NCI-H524 (cell line): ENCODE data around the gene PEX7.
"Not testable (repeated sequence)": the region's sequence is repeated elsewhere in the genome, so short reads cannot be mapped to it uniquely, and the experiment has no call there.

Source experiments
- DNase-seq, 2 experiments: peaks; one replicate each; lab custom pipeline; 2025; lab: John Stamatoyannopoulos, UW

PEX7 gene

DNA sequence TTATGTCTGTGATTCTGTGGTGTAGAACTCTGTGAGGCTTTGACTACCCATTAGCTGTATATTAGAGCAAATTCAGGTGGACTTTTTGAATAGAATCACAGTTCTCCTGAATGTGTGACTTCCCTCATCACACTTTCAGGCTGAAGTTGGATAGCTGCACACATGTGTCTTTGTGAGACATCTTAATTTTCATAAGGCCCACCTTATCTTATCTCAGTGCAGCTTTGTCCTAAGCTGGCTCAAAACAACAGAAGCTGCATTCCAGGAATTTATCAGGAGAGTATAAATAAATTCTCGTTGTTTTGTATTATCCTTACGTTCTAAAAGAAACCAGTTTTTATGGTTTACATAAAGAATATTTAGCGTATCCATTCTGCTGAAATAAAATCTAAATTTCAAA, 73.5 kb downstream of the PEX7 start:
- no peak for DNase-seq

DNA sequence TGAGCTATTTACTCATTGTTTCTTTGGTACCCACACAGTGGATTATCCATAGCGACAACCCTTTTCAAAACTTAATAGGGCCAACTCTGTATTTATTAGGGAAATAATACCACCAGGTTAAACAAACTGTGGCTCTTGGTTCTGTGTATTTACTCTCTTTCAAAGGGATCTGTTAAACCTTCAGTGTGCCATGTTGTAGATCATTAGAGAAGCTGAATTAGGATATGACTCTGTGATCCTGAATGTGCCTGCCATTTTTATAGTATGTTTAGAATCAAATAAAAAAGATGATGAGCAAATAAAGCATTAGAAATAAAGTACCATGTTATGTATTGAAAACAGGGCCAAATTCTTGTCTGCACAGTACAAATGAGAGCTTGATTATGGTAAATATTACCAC, 74.7 kb downstream of the PEX7 start:
- DNase-seq: no peak

DNA sequence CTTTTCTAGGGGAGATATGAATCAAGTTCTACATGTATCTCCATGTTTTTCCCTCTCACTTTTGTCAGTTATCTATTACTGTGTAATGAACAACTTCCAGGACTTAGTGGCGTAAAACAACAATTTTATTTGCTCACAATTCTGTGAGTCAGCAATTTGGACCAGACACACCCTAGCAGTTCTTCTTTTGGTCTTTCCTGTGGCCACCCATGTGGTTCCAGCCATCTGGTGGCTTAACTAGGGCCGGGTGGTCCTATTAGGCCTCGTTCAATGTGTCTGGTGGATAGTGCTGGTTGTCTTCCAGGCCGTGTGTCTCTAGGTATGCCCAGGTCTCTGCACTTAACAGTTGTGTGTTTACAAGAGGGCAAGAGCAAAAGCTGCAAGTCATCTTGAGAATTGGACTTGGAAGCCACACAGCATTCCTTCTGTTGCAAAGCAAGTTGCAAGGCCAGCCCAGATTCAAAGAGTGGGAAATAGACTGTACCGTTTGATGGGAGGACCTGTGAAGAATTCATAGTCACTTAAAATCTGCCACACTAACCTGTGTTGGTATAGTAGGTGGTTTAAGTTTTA, 78.9 kb downstream of the PEX7 start:
- DNase-seq: no peak

DNA sequence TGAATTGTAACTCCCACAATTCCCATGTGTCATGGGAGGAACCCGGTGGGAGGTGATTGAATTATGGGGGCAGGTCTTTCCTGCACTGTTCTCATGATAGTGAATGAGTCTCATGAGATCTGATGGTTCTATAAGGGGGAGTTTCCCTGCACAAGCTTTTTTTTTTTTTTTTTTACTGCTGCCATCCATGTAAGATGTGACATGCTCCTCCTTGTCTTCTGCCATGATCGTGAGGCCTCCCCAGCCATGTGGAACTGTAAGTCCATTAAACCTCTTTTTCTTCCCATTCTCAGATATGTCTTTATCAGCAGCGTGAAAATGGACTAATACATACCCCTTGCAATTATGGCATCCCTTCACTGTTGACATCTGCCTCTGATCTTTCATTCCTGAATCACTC, 82.1 kb downstream of the PEX7 start:
- not testable (repeated sequence) for DNase-seq

DNA sequence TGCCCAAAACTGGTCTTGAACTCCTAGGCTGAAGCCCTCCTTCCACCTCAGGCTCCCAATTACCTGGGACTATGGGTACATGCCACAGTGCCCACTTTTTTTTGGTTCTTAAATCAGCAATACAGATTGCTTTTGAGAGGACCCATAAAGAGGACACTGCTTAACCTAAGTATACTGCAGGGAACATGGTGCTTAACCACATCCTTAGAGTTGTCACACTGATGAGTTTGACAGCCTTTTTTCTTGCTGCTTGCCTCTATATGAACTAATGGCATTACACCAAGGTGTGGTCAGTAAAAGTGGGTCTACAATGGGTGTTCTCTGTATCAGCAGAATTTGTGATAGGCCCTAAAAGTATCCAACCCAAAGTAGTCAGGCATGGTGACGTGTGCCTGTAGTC, 92.6 kb downstream of the PEX7 start:
- no peak for DNase-seq

DNA sequence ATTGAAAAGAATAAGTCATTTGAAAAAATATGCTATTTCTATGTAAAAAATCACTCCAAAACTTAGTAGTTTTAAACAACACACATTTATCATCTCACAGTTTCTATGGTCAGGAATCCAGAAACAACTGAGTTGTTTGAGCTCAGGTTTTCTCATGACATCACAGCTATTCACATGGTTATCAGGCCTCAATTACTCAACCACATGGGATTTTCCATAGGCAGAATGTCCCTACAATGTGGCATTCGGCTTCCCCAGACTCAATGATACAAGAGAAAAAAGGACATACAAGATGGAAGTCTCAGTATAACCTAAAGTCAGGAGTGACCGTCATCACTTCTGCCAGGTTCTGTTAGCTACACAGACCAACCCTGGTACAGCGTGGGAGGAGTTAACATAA, 96.3 kb downstream of the PEX7 start:
- DNase-seq: no peak

DNA sequence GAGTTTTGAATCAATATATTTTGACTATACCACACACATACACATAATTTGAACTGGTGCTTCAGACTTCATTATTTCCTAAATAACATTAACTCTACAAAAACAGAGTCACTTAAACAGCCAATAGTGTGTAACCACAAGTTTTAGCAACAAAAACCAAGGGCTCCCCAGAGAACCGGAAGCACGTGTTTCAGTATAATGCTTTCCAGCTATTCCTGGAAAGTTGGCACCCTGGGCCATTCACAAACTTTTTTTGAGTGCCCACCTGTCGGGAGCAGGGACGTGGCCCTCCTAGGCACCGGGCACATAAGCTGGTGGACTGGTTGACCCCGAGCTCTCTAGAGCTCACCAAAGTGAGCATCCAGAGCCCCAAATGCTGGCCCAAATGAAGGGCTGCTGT, 97.8 kb downstream of the PEX7 start:
- DNase-seq: no peak

DNA sequence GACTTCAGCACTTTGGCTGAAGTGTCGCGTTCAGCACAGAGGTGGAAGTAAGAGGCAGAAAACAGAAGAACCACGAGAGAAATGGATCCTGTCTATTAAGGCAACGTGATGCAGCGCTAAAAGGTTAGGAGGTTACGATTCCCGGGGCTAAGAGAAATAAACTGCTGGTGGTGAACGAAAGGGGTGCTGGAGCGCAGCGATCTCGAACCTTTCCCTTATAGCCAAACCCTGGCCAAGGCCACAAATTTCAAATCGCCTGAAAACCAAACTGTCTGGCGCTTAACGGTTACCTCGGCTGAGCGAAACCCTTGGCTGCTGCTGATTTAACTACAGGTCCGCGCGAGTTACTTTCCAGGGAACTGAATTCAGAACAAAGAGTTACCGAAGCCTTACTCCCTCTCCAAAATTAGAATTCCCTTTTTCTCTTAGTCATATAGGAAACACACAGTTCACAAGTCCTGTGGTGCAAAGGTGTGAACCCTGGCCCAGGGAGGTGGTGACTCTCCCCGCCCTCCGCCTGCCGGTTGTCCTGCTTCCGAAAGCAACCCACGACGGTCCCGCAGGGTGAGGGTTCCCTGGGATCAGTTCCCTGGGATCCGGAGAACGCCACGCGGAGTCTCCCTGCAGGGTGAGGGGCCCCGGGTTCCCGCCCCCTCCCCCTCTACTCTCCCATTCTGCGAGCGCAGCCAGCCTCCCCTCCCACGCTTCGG, 98.4 kb downstream of the PEX7 start:
- DNase-seq: peak in 1 of 2 experiments; percentile 53

DNA sequence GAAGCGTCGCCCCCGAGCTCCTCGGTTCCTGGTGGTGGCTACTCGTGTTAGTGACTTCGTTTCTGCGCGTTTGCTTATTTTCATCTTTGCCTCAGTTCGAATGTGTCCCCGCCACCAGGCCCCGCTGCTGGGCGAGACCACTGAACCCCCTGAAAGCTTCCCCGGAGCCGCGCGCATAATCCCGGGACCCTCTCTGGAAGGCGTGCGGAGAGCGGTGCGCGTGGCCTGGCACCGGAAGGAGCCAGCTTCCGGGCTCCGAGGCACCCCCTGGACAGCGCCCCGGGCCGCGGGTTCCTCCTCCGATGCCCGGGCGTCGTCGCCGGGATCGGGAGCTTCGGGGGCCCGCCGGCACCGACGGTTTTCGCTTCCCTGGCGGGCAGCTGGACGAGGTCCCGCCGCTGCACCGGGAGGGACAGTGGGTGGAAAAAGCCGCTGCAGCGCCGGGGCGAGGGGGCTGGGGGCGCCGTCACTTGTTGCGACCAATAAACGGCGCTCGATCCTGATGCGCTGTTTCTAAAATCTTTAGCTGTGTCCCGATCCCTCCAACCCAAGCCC, 99.1 kb downstream of the PEX7 start:
- DNase-seq: peak in 1 of 2 experiments; percentile 45

DNA sequence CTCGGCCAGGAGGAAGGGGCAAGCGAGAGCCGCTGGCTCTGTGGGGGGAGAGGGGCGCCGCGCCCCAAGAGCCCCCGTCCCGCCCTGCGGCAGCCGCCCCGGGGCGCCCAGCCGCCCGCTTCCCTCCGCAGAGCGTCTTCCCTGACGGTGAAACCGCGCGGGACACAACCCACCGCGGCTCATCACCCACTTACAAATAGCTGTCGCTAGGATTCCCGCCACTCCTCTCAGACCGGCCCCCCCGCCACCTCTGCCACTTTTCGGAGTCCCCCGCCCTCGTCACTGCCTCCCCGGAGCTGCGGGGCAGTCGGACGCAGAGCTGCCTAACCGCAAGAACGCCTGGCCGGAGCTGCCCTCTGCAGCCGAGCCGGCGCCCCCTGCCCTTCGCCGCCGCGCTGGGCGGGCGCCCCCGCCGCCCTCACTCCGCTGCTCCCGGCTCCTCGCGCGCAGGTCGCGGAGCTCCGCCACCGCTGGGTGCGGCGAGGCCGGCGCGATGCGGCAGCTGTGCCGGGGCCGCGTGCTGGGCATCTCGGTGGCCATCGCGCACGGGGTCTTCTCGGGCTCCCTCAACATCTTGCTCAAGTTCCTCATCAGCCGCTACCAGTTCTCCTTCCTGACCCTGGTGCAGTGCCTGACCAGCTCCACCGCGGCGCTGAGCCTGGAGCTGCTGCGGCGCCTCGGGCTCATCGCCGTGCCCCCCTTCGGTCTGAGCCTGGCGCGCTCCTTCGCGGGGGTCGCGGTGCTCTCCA, 99.7 kb downstream of the PEX7 start, which contains the start of gene SLC35D3:
SLC35D3 (plus strand) TSS at position 366 of the 749 bp plus-strand sequence; CDS start at position 494, 128 bp downstream.
- DNase-seq: peak in 1 of 2 experiments; percentile 54

DNA sequence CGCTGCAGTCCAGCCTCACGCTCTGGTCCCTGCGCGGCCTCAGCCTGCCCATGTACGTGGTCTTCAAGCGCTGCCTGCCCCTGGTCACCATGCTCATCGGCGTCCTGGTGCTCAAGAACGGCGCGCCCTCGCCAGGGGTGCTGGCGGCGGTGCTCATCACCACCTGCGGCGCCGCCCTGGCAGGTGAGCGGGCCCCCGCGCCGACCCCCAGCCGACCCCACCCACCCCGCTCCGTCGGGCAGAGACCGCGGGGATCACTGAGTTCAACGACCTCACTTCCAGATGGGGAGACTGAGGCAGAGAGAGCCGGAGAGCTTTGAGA, 100.3 kb downstream of the PEX7 start:
- no peak for DNase-seq

DNA sequence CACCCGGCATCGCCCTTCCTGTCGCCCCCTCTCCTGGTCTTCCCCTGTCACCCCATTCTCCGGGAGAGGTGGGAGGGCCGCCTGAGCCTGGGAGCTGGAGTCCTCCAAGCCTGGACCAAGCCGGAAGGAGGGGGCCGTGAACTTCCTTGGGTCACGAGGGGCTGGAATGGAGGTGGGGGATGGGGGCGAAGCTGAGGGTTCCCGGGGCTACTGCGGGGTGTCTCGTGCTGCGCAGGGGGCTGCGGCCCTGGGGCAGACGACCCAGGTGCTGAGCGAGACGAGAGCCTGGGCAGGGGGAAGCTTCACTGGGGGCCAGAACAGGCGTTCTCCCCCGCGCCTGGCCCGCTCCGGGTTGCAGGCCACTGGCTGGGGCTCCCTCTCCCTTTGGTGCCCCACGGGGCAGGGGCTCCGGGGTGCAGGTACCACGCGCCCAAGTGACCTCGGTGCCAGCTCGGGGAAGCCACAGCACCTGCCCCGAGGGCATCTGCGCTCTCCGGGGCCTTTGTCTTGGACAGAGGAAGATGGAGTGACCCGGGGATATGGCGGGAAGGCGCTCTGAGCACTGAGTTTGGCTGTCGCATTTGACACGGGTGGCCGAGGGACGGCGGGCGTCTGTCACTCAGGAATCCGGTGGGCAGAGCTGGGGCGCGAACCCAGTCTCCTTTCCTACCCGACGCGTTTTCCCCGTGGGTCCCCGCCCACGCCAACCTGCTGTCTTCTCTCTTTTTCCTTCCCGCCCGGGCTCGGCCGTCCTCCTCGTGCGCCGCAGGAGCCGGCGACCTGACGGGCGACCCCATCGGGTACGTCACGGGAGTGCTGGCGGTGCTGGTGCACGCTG, 100.9 kb downstream of the PEX7 start:
- no peak for DNase-seq

DNA sequence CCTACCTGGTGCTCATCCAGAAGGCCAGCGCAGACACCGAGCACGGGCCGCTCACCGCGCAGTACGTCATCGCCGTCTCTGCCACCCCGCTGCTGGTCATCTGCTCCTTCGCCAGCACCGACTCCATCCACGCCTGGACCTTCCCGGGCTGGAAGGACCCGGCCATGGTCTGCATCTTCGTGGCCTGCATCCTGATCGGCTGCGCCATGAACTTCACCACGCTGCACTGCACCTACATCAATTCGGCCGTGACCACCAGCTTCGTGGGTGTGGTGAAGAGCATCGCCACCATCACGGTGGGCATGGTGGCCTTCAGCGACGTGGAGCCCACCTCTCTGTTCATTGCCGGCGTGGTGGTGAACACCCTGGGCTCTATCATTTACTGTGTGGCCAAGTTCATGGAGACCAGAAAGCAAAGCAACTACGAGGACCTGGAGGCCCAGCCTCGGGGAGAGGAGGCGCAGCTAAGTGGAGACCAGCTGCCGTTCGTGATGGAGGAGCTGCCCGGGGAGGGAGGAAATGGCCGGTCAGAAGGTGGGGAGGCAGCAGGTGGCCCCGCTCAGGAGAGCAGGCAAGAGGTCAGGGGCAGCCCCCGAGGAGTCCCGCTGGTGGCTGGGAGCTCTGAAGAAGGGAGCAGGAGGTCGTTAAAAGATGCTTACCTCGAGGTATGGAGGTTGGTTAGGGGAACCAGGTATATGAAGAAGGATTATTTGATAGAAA, 101.7 kb downstream of the PEX7 start:
- no peak for DNase-seq

DNA sequence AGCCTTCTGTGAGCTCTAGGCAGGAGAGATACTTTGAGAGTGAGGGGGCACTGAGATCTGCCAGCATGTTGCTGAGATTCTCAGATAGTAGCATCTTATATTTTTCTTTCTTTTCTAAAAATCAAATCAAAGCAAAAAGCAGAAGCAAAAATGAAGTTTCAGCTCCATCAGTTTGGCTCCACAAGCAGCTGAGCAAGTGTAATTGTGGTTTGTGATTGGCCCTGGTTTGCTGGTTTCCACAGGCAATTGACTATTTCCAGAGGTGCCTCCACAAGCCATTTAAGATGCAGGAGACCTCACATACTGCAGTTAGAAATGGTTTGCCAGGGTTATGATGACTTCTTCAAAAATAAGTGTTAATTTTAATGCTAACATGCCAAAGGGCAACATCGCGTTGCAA, 104.0 kb downstream of the PEX7 start:
- no peak for DNase-seq

DNA sequence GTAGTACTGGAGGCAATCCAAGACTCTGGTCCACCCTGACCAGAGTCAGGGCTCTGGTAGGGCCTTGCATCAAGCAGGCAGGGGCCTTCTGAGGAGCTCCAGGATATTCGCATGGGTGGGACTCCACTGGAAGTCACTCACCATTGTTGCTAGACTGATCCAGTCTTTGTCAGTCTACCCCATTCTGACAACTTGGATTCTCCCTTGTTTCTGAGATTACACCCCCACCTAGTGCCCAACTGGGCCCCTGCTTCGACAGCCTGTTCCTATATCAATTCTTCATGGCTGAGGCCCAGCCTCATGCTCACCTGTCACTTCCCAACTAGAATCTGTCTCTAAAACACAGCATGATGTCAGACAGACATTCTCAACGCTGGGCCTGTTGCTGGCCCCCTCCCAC, 104.9 kb downstream of the PEX7 start:
- peak in 1 of 2 experiments; percentile 48 for DNase-seq

DNA sequence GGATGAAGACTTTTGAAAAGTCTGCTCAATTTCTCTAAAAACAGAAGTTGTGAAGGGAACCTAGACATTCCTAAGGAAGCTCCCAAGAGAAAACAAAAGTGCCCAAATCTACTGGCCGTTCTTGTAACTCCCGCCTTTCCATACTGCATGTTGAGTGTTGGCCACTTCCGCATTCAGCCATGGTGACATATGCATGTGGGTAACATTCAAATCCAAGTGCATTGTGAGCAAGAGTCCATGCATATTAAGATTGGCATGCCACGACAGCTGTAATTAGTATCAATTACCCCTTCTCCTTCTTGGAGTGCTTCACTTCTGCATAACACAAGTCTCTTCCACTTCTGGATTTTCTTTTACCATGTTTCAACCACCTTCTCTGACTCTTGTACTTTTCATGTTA, 108.1 kb downstream of the PEX7 start:
- DNase-seq: no peak

DNA sequence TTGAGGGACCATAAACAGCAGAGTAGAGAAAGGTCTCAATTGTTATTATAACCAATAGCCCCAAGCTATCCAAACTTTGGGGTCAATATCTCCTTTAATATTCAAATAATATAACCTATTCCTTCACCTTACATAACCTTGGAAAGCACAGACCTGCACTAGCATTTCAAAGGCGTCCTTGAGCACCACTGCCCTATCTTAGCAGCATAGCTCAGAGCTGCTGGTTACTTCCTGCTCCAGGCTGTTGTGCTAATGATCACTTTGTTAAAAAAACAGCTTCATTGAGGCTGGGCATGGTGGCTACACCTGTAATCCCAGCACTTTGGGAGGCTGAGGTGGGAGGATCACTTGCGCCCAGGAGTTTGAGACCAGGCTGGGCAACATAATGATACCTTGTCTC, 110.2 kb downstream of the PEX7 start:
- no peak for DNase-seq

DNA sequence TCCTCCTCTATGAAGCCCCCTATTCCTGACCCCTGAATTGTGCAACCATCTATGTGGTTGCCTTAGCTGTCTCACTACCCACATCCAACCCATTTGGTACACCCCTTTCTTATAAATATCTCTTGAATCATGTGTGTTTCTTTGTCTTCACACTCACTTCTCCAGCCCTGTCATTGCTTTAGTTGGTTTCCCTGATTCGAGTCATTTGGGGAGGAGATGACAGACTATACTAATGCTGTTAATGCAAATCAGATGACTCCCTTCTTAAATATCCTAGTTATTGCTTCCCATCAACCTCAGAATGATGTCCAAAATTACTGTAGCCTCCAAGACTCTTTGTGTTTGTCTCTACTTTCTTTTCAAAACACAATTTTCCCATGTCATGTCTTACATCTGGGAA, 122.7 kb downstream of the PEX7 start:
- DNase-seq: no peak

DNA sequence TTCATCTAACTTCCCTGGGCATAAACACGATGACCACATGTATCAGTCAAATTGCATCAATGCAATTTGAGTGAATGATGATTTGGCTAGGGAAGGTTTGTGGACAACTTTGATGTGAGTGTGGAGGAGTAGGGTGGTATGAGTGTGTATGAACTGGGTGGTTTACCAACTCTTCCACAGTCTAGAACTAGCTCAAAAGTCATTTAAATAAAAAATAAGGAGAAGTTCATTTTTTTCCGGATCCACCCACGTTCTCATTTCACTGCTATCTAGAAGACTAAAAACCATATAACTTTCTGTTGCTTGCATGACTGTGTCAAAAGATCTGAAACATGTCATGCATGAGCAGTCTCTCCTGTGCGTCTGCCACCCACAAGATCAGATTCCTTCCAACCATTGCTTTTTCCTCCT, 123.3 kb downstream of the PEX7 start:
- no peak for DNase-seq

DNA sequence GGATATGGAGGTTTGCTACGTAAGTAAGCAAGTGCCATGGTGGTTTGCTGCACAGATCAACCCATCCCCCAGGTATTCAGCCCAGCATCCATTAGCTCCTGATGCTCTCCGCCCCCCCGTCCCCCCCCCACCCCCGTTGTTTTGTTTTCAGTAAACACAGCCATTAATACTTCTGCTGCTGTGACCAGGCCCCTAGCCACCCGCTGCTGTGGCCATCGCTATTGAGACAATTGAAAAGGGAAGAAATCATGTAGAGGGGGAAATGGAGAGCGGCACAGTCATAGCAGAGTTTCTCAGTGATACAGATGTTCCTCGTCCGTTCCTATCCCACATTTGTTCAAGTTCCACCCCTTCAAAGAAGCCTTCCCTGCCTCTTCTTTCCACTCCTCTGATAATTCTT, 124.6 kb downstream of the PEX7 start:
- no peak for DNase-seq

DNA sequence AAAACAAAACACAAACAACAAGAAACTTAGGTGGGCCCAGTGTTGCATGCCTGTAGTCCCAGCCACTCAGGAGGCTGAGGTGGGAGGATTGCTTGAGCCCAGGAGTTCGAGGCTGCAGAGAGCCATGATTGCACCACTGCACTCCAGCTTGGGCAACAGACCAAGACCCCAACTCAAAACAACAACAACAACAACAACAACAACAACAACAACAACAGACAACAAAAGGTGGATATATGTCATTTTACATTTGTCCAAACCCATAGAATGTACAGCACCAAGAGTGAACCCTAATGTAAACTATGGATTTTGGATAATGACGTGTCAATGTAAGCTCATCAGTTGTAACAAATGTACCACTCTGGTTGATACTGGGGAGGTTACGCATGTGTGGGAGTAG, 127.6 kb downstream of the PEX7 start:
- not testable (repeated sequence) for DNase-seq
